Activated CD4-positive, alpha-beta T cell treated with anti-CD3 and anti-CD28 coated beads for 1 hour (primary cell): ENCODE measurements around the gene SLC16A3.
"Not testable (repeated sequence)": the region's sequence is repeated elsewhere in the genome, so short reads cannot be mapped to it uniquely, and the experiment has no call there.

Experiments used
- DNase-seq: peaks from one replicate; pipeline ENCODE4 v3.0.0-alpha.2; 2020

The SLC16A3 gene

GRCh38 chr17:82204831-82205719, 23.8 kb upstream of the SLC16A3 start:
- no peak for DNase-seq

GRCh38 chr17:82205720-82206508, 22.9 kb upstream of the SLC16A3 start:
- DNase-seq, result peak; percentile 69

DNA sequence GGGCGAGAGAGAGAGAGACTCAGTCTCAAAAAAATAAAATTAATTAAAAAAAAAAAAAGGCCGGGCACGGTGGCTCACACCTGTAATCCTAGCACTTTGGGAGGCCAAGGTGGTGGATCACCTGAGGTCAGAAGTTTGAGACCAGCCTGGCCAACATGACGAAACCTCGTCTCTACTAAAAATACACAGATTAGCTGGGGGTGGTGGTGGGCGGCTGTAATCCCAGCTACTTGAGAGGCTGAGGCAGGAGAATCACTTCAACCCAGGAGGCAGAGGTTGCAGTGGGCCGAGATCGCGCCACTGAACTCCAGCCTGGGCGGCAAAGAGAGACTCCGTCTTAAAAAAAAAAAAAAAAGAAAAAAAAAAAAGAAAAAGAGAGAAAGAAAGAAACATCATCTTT, 18.2 kb upstream of the SLC16A3 start:
- DNase-seq, result not testable (repeated sequence)

- peak; percentile 52 for DNase-seq
These were observed 16.3 kb upstream of the SLC16A3 start, which contains the start of gene CCDC57 for GRCh38 chr17:82212331-82213250. CCDC57 (minus strand) TSS chr17:82212842; CDS start chr17:82201944, 10,898 bp downstream.

- peak; percentile 51 for DNase-seq
These were observed 15.4 kb upstream of the SLC16A3 start for GRCh38 chr17:82213251-82214011.

DNA sequence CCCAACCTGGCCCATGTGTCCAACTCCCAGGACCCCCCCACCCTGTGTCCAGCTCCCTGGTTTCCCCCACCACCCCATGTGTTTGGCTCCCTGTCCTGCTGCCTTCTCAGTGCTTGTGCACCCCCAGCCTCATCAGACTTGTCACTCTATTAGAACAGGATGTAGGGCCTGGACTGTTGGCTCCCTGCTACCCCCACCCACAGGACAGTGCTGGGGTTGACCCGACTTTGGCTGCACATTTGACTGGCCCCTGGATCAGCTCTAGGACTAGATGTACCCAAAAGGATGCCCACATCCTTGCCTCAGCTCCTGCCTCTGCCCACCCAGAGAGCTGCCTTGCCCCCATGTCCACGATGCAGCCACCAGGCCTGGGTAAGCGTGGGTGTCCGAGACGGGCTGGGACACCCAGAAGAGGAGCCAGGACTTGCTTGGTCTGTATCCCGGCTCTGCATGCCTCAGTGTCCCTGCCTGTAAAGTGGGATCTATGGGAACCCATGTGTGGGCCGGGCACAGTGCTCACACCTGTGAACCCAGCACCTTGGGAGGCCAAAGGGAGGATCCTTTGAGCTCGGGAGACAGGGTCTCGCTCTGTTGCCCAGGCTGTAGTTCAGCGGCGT, 14.7 kb upstream of the SLC16A3 start:
- DNase-seq, result no peak

GRCh38 chr17:82215095-82215971, 13.5 kb upstream of the SLC16A3 start:
- DNase-seq, result no peak

DNA sequence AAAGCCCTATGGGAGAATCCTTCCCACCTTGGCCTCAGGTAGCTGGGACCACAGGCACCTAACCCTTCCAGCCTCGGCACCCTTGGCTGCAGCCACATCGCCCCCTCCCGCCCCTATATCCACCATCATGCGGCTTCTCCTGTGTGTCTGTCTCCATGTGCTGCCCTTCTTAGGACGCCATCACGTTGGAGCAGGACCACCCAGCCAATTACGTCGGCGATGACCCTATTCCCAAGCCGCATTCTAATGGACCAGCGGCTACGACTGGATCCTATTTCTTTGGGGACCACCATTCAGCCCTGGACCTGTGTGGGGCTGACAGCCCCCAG, 12.9 kb upstream of the SLC16A3 start:
- DNase-seq, result no peak

GRCh38 chr17:82216301-82217119, 12.3 kb upstream of the SLC16A3 start:
- DNase-seq, result no peak

DNA sequence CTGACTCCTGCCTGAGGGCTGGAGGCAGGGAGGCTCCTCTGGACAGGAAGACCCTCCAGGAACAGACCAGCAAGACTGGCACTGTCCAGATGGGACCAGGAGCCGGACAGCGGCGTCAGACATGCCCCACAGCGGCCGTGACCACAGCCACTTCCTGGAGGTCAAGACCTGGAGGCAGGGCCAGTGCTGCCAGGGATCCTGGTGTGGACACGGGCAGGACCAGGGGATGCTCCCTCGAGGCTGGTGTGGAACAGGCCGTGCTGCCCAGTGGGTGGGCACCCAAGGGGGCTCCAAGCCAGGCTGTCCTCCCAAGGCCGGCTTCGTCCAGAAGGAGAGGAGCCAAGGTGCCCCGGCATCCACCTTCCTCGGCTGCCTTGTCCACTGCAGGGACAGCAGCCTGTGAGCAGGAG, 11.7 kb upstream of the SLC16A3 start:
- DNase-seq, result no peak

DNA sequence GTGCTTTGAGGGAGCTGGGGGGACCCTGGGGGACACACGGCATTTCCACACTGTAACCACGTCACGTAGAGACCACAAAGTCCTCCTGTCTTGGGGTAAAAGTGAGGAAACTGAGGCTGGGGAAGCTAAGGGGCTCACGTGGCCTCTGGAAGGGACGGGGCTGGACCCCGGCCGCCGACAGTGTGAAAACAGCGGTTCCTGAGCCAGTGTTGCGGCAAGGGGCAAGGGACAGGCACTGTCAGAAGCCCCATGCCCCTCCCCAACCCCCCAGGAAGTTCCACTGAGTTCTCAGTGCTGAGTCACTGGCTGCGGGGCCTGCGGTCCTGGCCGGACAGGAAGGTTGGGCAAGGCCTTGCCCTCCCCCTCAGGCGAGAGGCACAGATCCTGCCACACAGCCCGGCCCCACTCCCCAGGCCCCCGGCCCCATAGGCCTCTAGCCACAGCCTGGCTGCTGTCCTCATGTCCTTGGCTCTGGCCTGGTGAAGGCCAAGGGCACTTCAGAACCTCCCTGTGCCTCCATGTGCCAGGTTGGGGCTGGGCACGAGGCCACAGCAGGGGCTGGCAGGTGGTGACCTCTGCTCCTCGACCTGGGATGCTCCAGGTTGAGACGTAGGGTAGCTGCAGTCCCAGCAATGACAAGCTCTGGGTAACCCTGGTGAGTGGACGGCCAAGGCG, 11.2 kb upstream of the SLC16A3 start:
- no peak for DNase-seq

DNA sequence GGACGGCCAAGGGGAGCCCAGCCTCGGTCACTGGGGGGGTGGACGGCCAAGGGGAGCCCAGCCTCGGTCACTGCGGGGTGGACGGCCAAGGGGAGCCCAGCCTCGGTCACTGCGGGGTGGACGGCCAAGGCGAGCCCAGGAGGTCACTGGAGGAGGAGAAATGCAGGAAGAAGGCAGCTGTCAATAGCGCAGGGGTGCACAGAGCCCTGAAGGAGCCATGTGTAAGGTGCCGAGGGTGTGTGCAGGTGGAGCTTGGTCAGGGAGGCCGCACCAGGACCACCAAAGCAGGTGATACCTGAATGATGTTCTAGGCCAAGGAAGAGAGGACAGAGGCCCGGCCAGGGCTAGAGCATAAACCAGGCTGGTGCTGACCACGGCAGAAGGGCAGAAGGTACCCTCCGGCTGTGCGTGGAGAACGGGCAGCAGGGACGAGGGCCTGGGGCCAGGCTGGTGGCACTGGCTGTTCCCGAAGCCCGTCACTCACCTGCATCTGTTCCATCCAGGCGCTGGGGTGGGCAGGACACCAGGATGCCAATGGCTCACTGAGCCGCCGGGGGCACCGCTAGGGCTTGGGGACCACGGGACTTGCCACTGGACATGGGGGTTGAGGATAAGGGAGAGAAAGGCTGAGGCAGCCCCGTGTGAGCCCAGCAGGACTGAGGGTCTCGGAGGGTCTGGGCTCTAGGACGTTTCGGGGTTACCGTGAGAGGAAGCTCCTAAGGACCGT, 10.3 kb upstream of the SLC16A3 start:
- no peak for DNase-seq

- DNase-seq, result no peak
These were observed 9.8 kb upstream of the SLC16A3 start for GRCh38 chr17:82219083-82219482.

- DNase-seq, result no peak
These were observed 8.8 kb upstream of the SLC16A3 start for GRCh38 chr17:82219753-82220709.

GRCh38 chr17:82221341-82221902, 7.4 kb upstream of the SLC16A3 start:
- DNase-seq, result no peak

- no peak for DNase-seq
These were observed 6.0 kb upstream of the SLC16A3 start for GRCh38 chr17:82222816-82223215.

DNA sequence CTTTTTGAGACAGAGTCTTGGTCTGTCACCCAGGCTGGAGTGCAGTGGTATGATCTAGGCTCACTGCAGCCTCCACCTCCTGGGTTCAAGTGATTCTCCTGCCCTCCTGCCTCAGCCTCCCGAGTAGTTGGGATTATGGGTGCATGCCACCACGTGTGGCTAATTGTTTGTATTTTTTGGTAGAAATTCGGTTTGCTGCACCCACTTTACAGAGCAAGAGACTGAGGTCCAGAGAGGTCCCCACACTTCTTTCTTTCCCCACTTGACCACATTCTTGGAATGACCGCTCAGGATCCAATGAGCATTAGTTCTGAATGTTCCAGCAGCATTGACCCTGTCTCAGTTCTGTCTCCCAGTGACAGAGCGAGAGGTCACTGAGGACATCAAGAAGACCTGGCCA, 5.3 kb upstream of the SLC16A3 start:
- no peak for DNase-seq
